Calu3 (cell line): ENCODE measurements around the gene KIF1C. TPM values are rescaled to one million over a fixed set of nuclear protein-coding genes. Genes with fewer than 3 reads are reported as not detected.

Experiments
- BruUV-seq: library from RNA; stranded (reverse); fragments of 400-500 nt; replicated peaks from 2 replicates; lab custom pipeline; 2021; lab: Mats Ljungman, UMichigan
- CTCF ChIA-PET: fragments of 300-600 bp; sonication (Branson Sonifier 250); formaldehyde crosslinking; loops from one replicate; lab custom pipeline; 2022; ENCODE audit warnings: antibody characterized with exemption; lab: Charles Lee
- DNase-seq: peaks from one replicate; pipeline ENCODE4 v3.0.0; 2022
- H3K27ac Mint-ChIP-seq: one replicate; pipeline ENCODE4 v1.8.0; 2022; ENCODE audit warnings: mixed read lengths; ENCODE audit not compliant: unreplicated experiment
- H3K27me3 Mint-ChIP-seq: one replicate; pipeline ENCODE4 v1.8.0; 2022; ENCODE audit warnings: mixed read lengths; ENCODE audit not compliant: unreplicated experiment
- H3K36me3 Mint-ChIP-seq: one replicate; pipeline ENCODE4 v1.8.0; 2022; ENCODE audit warnings: mild to moderate bottlenecking, moderate library complexity, mixed read lengths; ENCODE audit not compliant: insufficient read depth, unreplicated experiment
- H3K4me1 Mint-ChIP-seq: one replicate; pipeline ENCODE4 v1.8.0; 2022; ENCODE audit warnings: mild to moderate bottlenecking, low read depth, mixed read lengths; ENCODE audit not compliant: unreplicated experiment
- H3K4me3 Mint-ChIP-seq: one replicate; pipeline ENCODE4 v1.8.0; 2022; ENCODE audit warnings: mild to moderate bottlenecking, low read depth, moderate library complexity, mixed read lengths; ENCODE audit not compliant: unreplicated experiment
- H3K9me3 Mint-ChIP-seq: one replicate; pipeline ENCODE4 v1.8.0; 2022; ENCODE audit warnings: low read depth, mixed read lengths; ENCODE audit not compliant: unreplicated experiment
- intact Hi-C: fragments of 100-400 bp; cut with micrococcal nuclease; formaldehyde crosslinking; loops from one replicate; pipeline ENCODE4 v1.10.0; 2022; ENCODE audit not compliant: unreplicated experiment
- total RNA-seq: library from RNA; stranded (reverse); gene quantifications from 2 replicates; pipeline ENCODE4 v1.2.3, GENCODE V29; 2022
- TF ChIP-seq, protein P1 (sequence below): fragments of 200-600 bp; IDR thresholded peaks from one replicate; pipeline ENCODE4 v1.8.0; 2022; ENCODE audit warnings: antibody characterized with exemption; ENCODE audit not compliant: unreplicated experiment

The KIF1C gene
- total RNA-seq, 1 experiment from 2014 or later, result 65.9 TPM

DNA sequence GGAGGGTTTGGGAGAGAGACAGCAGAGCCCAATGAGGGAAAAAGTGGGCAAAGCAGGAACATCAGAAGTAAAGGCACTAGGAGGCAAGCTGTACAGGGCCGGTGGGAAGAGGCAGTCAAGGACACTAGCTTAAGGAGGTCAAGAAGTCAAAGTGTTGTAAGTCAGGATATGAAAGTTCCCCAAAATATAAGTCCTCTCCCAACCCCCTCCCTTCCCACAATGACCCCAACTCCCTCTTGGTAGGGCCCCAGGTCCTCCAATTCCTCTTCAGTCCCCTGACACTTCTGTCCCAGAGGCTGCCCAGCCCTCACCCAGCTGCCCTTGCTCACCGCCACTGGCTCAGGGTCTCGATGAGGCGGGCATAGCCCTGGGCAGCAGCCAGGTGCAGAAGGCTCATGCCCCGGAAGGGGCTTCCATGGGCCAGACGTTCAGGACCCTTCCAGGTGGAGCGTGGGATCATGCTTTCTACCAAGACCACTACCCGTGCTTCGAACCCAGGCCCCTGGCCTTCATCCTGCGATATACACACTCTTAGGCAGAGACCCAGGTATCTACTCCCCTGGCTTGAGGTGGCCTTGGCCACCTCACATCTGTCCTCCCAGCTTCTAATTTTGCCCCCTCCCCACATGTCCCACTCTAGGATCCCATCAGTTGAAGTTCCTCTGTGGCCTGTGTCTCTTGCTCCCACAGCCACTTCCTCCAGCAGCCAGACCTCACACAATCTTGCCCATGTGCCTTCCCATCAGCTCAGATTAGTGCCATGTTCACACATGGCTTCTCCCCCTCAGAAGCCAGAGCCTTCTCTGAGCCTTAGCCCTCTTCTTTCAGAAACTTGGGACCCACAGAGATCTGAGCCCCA lies 24.3 kb upstream of the KIF1C start:
- no peaks in the 10 kb centered on the region for H3K9me3 Mint-ChIP-seq
- BruUV-seq, result no TSS peak
- no peak for DNase-seq
- H3K4me3 Mint-ChIP-seq, result no peak overlapping the region
- H3K27ac Mint-ChIP-seq, result no peak overlapping the region
- CTCF ChIA-PET, result no interaction called here
- no peaks in the 10 kb centered on the region for H3K27me3 Mint-ChIP-seq
- intact Hi-C loops, result no loop called here
- H3K4me1 Mint-ChIP-seq, result no peaks in the 10 kb centered on the region
- peaks cover 19% of the 10 kb centered on the region for H3K36me3 Mint-ChIP-seq
- TF ChIP-seq, protein P1, sequence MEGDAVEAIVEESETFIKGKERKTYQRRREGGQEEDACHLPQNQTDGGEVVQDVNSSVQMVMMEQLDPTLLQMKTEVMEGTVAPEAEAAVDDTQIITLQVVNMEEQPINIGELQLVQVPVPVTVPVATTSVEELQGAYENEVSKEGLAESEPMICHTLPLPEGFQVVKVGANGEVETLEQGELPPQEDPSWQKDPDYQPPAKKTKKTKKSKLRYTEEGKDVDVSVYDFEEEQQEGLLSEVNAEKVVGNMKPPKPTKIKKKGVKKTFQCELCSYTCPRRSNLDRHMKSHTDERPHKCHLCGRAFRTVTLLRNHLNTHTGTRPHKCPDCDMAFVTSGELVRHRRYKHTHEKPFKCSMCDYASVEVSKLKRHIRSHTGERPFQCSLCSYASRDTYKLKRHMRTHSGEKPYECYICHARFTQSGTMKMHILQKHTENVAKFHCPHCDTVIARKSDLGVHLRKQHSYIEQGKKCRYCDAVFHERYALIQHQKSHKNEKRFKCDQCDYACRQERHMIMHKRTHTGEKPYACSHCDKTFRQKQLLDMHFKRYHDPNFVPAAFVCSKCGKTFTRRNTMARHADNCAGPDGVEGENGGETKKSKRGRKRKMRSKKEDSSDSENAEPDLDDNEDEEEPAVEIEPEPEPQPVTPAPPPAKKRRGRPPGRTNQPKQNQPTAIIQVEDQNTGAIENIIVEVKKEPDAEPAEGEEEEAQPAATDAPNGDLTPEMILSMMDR, result no peak

DNA sequence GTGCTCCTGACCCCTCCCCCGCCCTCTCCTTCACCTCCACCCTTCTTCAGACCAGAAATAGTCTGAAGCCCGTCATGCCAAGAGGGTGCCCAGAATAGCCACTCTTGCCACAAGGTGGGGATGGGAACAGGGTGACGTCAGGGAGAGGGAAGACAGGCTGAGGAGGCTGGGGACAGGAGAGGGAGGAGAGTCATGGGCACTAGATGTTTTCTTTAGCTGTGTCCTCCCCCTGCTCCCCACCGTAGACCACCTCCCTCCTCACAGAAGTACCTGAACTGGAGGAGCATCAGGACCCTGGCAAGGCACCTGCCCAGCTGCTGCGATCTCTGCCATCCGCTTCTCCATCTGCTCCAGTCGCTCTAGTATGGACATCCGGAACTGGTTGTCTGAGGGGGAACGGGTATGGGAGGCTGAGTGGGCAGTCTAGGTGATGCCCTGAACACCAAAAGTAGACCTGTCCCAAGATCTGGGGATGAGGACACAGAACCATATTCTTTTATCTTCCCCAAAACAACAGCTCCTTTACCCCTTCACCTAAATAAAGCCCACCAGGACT lies 23.6 kb upstream of the KIF1C start:
- Mint-ChIP-seq H3K36me3 (peaks cover 19% of the 10 kb centered on the region), H3K4me1 (no peaks in the 10 kb centered on the region), H3K27me3 (no peaks in the 10 kb centered on the region), H3K9me3 (no peaks in the 10 kb centered on the region), H3K4me3 (no peak overlapping the region), H3K27ac (no peak overlapping the region)
- TF ChIP-seq, protein P1, result no peak
- BruUV-seq, result no TSS peak
- DNase-seq, result no peak
- CTCF ChIA-PET, result no interaction called here
- intact Hi-C loops, result no loop called here

DNA sequence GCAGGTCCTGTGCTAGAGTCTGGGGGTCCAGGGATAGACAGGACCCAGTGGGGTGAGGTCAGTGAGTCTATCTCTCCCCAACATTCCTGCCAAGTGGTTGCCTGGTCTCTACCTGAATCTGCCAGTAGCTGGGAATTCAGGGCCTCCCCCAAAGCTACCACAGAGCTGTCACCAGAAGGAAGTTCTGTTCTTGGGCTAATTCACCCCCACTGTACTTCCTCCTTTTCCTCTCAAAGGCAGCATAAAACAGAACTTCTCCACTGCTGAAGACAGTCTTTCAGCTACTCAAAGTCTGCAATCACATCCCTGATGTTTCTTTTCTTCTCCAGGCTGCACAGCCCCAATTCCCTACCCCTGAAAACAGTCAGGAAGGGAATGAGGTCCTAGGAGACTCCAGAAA lies 19.0 kb upstream of the KIF1C start:
- CTCF ChIA-PET, result no interaction called here
- no peak for DNase-seq
- no peaks in the 10 kb centered on the region for H3K27me3 Mint-ChIP-seq
- TF ChIP-seq, protein P1, result no peak
- H3K4me1 Mint-ChIP-seq, result no peaks in the 10 kb centered on the region
- H3K36me3 Mint-ChIP-seq, result peaks cover 14% of the 10 kb centered on the region
- no peak overlapping the region for H3K27ac Mint-ChIP-seq
- no peaks in the 10 kb centered on the region for H3K9me3 Mint-ChIP-seq
- no TSS peak for BruUV-seq
- intact Hi-C loops, result no loop called here
- no peak overlapping the region for H3K4me3 Mint-ChIP-seq

DNA sequence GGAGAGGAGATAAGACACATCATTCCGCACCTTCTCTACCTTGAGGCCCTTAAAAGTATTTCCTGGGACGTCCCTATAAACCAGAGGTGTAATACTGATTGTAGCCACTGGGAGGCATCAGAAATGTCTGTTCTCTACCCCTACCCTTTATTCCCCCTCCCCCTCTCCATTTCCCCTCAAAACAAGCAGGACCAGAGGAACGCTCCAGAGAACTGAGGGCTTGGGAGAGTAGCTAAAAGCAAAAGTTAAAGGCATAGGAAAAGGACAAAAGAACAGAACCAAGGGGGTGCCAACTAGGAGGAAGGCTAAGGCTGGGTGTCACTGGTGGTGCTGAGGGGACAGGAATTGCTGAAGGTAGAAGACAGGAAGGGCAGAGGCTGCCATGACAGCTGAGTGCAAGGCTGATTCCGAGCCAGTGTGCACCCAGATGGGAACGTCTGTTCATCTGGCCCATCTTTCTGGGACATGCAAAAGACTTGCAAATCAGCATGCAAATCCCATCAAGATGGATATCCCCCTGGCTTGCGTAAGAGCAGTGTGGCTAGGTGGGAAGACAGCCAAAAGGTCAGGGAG lies 17.0 kb upstream of the KIF1C start:
- DNase-seq, result peak; percentile 43
- intact Hi-C loops, result loop anchor here (10.0 kb wide), 1 partner anchor 66 kb away; no protein-coding TSS in a partner anchor

More for the DNA sequence above, 17.0 kb upstream of the KIF1C start:
- no peak overlapping the region for H3K27ac Mint-ChIP-seq
- peaks cover 3% of the 10 kb centered on the region for H3K4me1 Mint-ChIP-seq
- TF ChIP-seq, protein P1, result peak; percentile 46
- peaks cover 5% of the 10 kb centered on the region for H3K36me3 Mint-ChIP-seq
- no peaks in the 10 kb centered on the region for H3K27me3 Mint-ChIP-seq
- H3K4me3 Mint-ChIP-seq, result no peak overlapping the region
- CTCF ChIA-PET, result interaction anchor here (0.8 to 1.3 kb wide), 2 partner anchors 14 to 72 kb away, joined by 3 to 4 read pairs; partner anchors contain the start of gene SPAG7
- H3K9me3 Mint-ChIP-seq, result no peaks in the 10 kb centered on the region
- BruUV-seq, result no TSS peak
